GM18909 (cell line): ENCODE measurements around the gene TUBB4B.

ENCODE experiments used
- ATAC-seq: cut with Tn5 transposase; IDR thresholded peaks from one replicate; pipeline ENCODE4 v1.9.1; 2021; ENCODE audit warnings: mild to moderate bottlenecking; ENCODE audit not compliant: unreplicated experiment, poor library complexity

The TUBB4B gene

DNA sequence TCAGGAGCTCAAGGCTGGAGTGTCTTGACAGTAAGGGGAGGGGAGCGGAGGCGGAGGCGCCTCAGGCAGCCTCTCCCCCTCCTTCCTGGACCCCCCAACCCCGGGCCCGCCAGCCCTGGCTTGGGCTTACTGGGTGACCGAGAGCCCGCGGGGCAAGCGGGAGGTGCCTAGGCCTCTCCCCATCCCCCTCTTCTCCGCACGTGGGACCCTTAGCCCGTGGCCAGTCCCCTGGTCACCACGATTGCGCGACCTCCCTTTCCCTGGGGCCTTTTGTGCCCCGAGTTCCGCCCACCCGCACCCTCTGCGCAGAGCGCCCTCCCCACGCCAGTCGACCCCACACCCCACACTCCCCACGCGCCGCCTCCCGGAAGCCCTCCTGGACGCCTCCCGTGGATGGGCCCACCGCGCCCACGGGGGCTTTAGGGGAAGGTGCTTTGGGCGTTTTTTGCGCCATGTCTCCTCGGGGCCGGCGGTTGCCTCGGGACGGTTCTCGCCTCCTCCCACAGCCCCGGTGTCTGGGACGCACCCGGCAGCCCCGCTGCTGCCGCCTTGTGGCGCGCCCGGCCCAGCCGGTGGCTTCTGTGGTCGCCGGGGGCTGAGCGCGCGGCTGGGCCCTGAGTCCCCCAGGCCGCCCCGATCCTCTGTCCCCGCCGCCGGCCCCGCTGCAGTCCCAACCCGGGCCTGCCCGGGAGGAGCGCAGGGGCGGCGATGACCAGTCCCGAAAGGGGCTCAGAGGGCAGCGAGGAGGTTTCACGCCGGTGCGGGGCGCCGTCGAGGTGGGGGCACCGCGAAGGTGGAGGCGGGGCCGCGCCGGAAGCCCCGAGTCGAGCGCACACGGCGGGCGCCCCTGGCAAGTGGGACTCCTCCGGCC lies 39.6 kb downstream of the TUBB4B start:
- ATAC-seq: no peak

DNA sequence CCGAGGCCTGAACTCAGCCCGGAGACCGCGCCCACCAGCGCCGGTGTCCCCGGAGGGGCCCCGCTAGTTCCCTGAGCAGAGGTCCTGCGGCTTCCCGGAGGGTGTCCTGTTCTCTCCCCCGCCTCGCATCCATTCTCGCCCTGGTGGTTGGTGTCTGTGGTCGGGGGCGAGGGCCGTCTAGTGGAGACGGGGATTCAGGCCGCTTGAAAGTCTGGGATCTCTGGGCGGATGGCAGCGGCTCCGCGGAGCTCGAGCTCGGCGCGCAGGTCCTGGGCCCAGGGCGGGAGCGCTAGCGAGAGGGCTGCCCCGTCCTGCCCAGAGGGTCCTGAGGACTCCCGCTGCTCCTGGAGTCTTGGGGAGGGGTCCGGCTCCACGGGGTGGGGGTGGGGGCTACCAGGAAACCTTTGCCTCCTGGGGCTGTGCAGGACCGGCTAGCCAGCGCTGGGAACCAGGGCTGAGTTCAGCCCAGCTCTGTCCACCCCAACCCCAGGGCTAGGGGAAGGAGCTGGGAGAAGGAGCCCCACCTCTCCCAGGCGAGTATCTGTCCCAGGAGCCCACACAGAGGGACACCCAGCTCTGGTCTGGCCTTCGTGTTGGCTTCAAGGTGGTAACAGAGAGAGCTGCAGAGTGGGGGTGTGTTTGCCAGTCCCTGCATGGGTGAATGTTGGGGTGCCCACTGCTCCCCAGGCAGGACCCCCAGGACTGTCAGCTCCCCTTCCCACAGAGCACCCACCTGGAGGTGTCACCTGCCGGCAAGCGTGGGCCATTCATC lies 40.4 kb downstream of the TUBB4B start:
- ATAC-seq: no peak

DNA sequence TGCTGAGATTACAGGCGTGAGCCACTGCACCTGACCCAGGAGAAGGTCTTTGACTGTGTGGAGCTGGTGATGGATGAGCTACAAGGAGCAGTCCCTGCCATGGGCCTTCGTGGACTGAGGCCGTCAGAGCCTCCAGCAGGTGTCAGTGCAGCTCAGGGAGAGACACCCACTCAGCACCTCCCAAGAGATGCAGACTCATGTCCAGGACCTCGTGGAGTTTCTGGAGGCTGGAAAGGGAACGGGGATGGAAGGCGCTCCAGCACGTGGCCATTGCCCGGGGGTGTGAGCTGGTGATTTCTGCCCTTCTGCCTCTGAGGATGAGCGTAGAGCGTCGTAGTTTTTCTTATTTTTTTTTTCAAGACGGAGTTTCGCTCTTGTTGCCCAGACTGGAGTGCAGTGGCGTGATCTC lies 45.9 kb downstream of the TUBB4B start:
- no peak for ATAC-seq

DNA sequence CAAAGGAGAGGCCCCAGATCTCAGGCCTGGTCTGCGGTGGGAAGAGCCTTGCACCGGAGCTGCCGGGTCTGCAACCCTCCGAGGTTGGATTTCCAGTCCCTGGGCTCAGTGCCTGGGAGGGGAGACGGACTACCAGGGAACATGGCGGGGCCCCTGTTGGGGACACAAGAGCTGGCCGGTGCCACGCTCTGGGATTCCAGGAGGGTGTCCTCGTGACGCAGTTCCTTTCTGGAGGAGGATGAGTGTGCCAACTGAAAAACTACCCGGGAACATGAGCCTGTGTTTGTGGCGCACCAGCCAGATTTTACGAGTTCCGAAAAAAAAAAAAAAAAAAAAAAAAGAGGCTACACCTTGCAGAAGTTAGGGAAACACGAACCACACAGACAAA lies 52.0 kb downstream of the TUBB4B start:
- ATAC-seq: no peak
